GM12891 (cell line): ENCODE measurements around the gene DPP7.

Experiments
- DNase-seq: peaks from one replicate; pipeline ENCODE4 v3.0.0; 2011; ENCODE audit warnings: low spot score; ENCODE audit not compliant: insufficient read length
- FAIRE-seq: peaks from 2 replicates; lab custom pipeline; 2011; peaks lifted over from hg19 to GRCh38; lab: Jason Lieb, UNC
- PAX5 ChIP-seq: IDR thresholded peaks from 2 replicates; pipeline ENCODE4 v1.6.1; 2011; ENCODE audit warnings: low read length, moderate library complexity, mild to moderate bottlenecking; ENCODE audit not compliant: insufficient read depth, severe bottlenecking
- POLR2A ChIP-seq: IDR thresholded peaks from 2 replicates; pipeline ENCODE4 v1.6.1; 2011; ENCODE audit warnings: low read depth, low read length, control low read depth
- POLR2AphosphoS5 ChIP-seq: IDR thresholded peaks from 2 replicates; pipeline ENCODE4 v1.6.1; 2011; ENCODE audit warnings: low read depth, low read length, control low read depth
- POU2F2 ChIP-seq: IDR thresholded peaks from 2 replicates; pipeline ENCODE4 v1.6.1; 2011; ENCODE audit warnings: low read depth, mild to moderate bottlenecking, control low read depth, low read length, moderate library complexity
- SPI1 ChIP-seq: IDR thresholded peaks from 2 replicates; pipeline ENCODE4 v1.6.1; 2011; ENCODE audit warnings: low read depth, low read length, control low read depth
- TAF1 ChIP-seq: IDR thresholded peaks from 2 replicates; pipeline ENCODE4 v1.6.1; 2011; ENCODE audit warnings: low read depth, low read length, control low read depth

The DPP7 gene

DNA sequence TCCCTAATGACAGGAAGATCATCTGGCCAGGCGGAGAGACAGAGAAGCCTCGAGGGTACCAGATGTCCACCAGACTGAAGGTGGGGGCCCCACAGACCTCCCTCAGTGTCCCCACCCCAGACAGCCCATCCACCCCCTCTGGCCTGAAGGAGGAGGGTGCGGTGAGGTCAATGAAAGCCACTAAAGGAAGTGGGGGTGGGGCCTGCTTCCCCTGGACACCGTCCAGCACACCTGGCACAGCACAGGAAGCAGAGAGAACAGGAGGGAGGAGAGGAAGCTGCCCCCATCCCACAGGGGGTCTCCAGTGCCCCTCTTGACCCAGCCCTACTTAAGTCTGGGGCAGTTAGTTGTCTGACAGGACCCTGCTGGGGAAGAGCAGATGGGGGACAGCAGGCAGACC lies 44.1 kb upstream of the DPP7 start:
- no peak for DNase-seq
- FAIRE-seq, result no peak
- TF ChIP-seq TAF1 (no peak), POLR2AphosphoS5 (no peak), PAX5 (no peak), SPI1 (no peak), POU2F2 (no peak), POLR2A (no peak)

DNA sequence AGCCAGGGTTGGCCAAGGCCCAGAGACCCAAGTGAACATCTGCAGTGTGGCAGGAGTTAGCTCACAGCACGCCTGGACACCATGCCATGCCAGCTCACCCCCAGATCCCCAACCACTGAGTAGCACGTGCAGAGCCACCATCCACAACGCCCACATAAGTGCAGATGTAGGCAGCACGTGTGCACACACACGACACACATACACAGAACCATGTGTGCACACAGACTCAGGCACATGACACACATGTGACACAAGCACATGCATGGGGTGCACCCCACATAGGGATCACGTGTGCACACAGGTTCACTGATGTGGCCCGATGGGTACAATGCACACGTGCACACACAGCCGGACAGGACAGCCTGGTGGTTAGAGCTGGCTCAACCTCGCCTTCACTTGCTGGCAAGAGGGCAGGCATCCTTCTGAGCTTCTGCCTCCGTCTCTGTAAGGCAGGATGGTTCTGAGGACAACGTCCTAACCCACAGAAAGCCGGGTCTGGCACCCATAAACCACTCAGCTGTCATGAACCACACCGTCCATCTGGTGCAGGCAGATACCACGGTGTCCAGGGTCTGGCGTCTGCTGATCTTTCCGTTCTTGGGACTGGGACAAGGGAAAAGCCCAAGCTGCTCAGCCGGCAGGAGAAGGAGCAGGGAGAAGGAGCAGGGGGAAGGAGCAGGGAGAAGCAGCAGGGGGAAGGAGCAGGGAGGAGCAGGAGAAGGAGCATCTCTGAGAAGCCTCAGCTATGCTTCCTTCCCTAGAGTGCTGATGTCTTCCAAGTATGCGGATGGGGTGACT lies 43.3 kb upstream of the DPP7 start:
- DNase-seq (no peak), FAIRE-seq (peak; percentile 68)
- TF ChIP-seq POLR2AphosphoS5 (no peak), TAF1 (no peak), SPI1 (no peak), POU2F2 (no peak), PAX5 (no peak), POLR2A (no peak)

GRCh38 chr9:137156567-137157375 lies 42.2 kb upstream of the DPP7 start:
- TF ChIP-seq SPI1 (no peak), POU2F2 (no peak), TAF1 (no peak), POLR2AphosphoS5 (no peak), PAX5 (no peak), POLR2A (no peak)
- DNase-seq, result peak; percentile 73
- FAIRE-seq, result peak; percentile 84

DNA sequence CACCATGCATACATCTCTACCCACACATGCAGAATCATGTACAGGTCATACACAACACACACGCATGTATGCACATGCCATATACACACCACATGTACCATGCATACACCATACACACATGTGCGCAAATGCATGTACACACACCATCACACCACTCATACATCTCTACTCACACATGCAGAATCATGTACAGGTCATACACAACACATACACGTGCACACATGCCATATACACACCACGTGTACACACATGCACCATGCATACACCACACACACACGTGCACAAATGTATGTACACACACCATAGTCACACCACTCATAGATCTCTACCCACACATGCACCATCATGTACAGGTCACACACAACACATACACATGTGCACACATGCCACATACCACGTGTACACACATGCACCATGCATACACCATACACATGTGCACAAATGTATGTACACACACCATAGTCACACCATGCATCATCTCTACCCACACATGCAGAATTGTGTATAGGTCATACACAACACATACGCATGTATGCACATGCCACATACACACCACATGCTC lies 38.4 kb upstream of the DPP7 start:
- DNase-seq (no peak), FAIRE-seq (peak; percentile 90)
- TF ChIP-seq POU2F2, result no peak
- no peak for TF ChIP-seq POLR2A
- TF ChIP-seq TAF1, result no peak
- TF ChIP-seq PAX5, result no peak
- no peak for TF ChIP-seq POLR2AphosphoS5
- no peak for TF ChIP-seq SPI1

- FAIRE-seq, result no peak
- DNase-seq, result peak; percentile 71
- TF ChIP-seq POLR2AphosphoS5 (no peak), POLR2A (no peak), SPI1 (no peak), TAF1 (no peak), POU2F2 (no peak), PAX5 (no peak)
Measured at GRCh38 chr9:137150617-137151457, 36.3 kb upstream of the DPP7 start.

- no peak for DNase-seq
- FAIRE-seq, result no peak
- no peak for TF ChIP-seq POLR2AphosphoS5
- TF ChIP-seq POU2F2, result no peak
- TF ChIP-seq SPI1, result no peak
- TF ChIP-seq TAF1, result no peak
- TF ChIP-seq POLR2A, result no peak
Measured at GRCh38 chr9:137149942-137150616, 35.5 kb upstream of the DPP7 start.

DNA sequence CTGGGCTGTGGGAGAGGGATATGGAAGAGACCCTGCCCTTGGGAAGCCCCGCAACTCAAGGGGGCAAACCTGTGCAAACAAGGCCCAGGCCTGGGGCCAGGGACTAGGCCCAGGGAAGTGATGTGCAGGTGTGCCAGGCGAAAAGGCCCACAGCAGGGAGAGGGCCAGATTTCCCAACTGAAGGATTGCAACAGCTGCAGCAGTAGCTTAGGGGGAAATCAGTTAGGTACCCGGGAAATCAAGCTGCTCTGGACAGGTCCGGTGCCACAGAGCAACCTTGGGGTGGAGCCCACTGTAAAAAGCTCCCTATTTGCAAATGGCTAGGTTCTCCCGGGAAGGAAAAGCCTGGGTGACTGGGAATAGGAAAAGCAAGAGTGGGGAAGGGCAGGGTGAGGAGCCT lies 34.8 kb upstream of the DPP7 start:
- DNase-seq, result no peak
- FAIRE-seq, result no peak
- TF ChIP-seq POU2F2, result no peak
- no peak for TF ChIP-seq POLR2AphosphoS5
- no peak for TF ChIP-seq SPI1
- TF ChIP-seq POLR2A, result no peak
- no peak for TF ChIP-seq PAX5
- TF ChIP-seq TAF1, result no peak

- no peak for DNase-seq
- no peak for TF ChIP-seq PAX5
- TF ChIP-seq POLR2A, result no peak
- no peak for TF ChIP-seq POLR2AphosphoS5
- no peak for TF ChIP-seq TAF1
- no peak for TF ChIP-seq SPI1
- TF ChIP-seq POU2F2, result no peak
Measured at GRCh38 chr9:137148661-137149060, 34.1 kb upstream of the DPP7 start.

More at GRCh38 chr9:137148661-137149060, 34.1 kb upstream of the DPP7 start:
- no peak for FAIRE-seq
